Sigmoid colon (tissue), 7 donors: ENCODE data around the gene PTPRD. TPM values are rescaled to one million over a fixed set of nuclear protein-coding genes. Genes with fewer than 3 reads are reported as not detected.

ENCODE experiments used
- DNase-seq: peaks from one replicate; pipeline ENCODE4 v3.0.0-alpha.2; 2019
- H3K27ac ChIP-seq, 4 donors: fragments of 200-600 bp; sonication (generic); one replicate each; pipeline ENCODE4 v1.5.1; 2016 to 2019; ENCODE audit warnings: mild to moderate bottlenecking in 1 of 4
- H3K27me3 ChIP-seq, 3 donors: fragments of 200-600 bp; sonication (generic); one replicate each; pipeline ENCODE4 v1.5.1; 2019; ENCODE audit warnings: mild to moderate bottlenecking in 1 of 3
- H3K36me3 ChIP-seq, 4 donors: fragments of 200-600 bp; sonication (generic); one replicate each; pipeline ENCODE4 v1.5.1; 2016 to 2019
- H3K4me1 ChIP-seq, 4 donors: fragments of 200-600 bp; sonication (generic); one replicate each; pipeline ENCODE4 v1.5.1; 2017 to 2019
- H3K4me3 ChIP-seq, 4 donors: fragments of 200-600 bp; sonication (generic); one replicate each; pipeline ENCODE4 v1.5.1; 2017 to 2019; ENCODE audit warnings: mild to moderate bottlenecking in 2 of 4, moderate library complexity in 1 of 4
- H3K9me3 ChIP-seq, 4 donors: fragments of 200-600 bp in 3 of 4; sonication (generic) in 3 of 4; one replicate each; pipeline versions ENCODE4 v1.5.1 to v1.6.1; 2013 to 2019
- CTCF ChIP-seq, 4 experiments: fragments of 450-650 bp in 3 of 4; fragments of 200-600 bp in 1 of 4; IDR thresholded peaks; one replicate each; pipeline ENCODE4 v1.5.1; 2016 to 2019; ENCODE audit warnings: antibody characterized with exemption in 4 of 4, mild to moderate bottlenecking in 3 of 4, moderate library complexity in 2 of 4
- EP300 ChIP-seq, 4 donors: sonication (generic); formaldehyde crosslinking; IDR thresholded peaks; one replicate each; pipeline ENCODE4 v1.6.1; 2017; ENCODE audit warnings: antibody characterized with exemption in 4 of 4
- POLR2A ChIP-seq, 2 donors: fragments of 450-650 bp; IDR thresholded peaks; one replicate each; pipeline ENCODE4 v1.6.1; 2016; ENCODE audit warnings: antibody characterized with exemption in 2 of 2, mild to moderate bottlenecking in 2 of 2, moderate library complexity in 2 of 2
- POLR2AphosphoS5 ChIP-seq, 4 donors: sonication (generic); formaldehyde crosslinking; IDR thresholded peaks; one replicate each; pipeline ENCODE4 v1.6.1; 2017; ENCODE audit warnings: antibody characterized with exemption in 4 of 4
- WGBS, 2 donors: extraction: QIAGEN DNeasy Blood & Tissue Kit; methylation state at CpG; one replicate each; pipeline ENCODE4 v1.1.7; 2013; 5-methylcytosine and 5-hydroxymethylcytosine counted together
- intact Hi-C: fragments of 100-400 bp; cut with DNase I; formaldehyde crosslinking; loops from one replicate; pipeline ENCODE4 v1.15.1; 2023
- polyA plus RNA-seq, 3 donors: library from polyadenylated mRNA; stranded (reverse); fragments of 200-250 nt; gene quantifications; one replicate each; pipeline ENCODE4 v1.2.3, GENCODE V29; 2013
- small RNA-seq, 3 donors: library from RNA; depleted of rRNA; stranded (forward); fragments of <200 nt; gene quantifications; one replicate each; pipeline ENCODE3, GENCODE V24; 2016
- total RNA-seq, 4 donors: library from RNA; depleted of rRNA; stranded (reverse); fragments of >200 nt; gene quantifications; one replicate each; pipeline ENCODE4 v1.1.0, GENCODE V29; 2016
- donor health status: healthy with polysubstance abuse.
- donor health status: Bipolar disorder and iron deficiency.
- donor health status: healthy.

PTPRD gene
- total and polyA plus RNA-seq, 7 donors: 1.2 to 18.3 (median 6.3) TPM

GRCh38 chr9:8268881-8269280, 2343.9 kb downstream of the PTPRD start:
- Histone ChIP-seq H3K4me1 (peaks cover 0 to 31% (median 22%) of the 10 kb centered on the region in 4 donors), H3K4me3 (no peak overlapping the region), H3K27me3 (no peaks in the 10 kb centered on the region), H3K27ac (no peak overlapping the region), H3K9me3 (no peaks in the 10 kb centered on the region), H3K36me3 (no peaks in the 10 kb centered on the region)
- WGBS, 2 donors: 41 to 51% methylated on average over 1 of the region's 1 CpG
- intact Hi-C loops: no loop called here
- DNase-seq: no peak
- TF ChIP-seq CTCF (IDR thresholded peaks at IDR 0.05) (no peak), POLR2AphosphoS5 (IDR thresholded peaks at IDR 0.05) (no peak), POLR2A (IDR thresholded peaks at IDR 0.05) (no peak), EP300 (IDR thresholded peaks at IDR 0.05) (no peak)

- H3K27ac ChIP-seq: no peak overlapping the region
- 71 to 75% methylated on average over 2 of the region's 2 CpGs for WGBS, 2 donors
- H3K4me1 ChIP-seq: peaks cover 0 to 34% (median 23%) of the 10 kb centered on the region in 4 donors
- H3K36me3 ChIP-seq: no peaks in the 10 kb centered on the region
- no peak for TF ChIP-seq POLR2A (IDR thresholded peaks at IDR 0.05)
- intact Hi-C loops: no loop called here
- H3K9me3 ChIP-seq: no peaks in the 10 kb centered on the region
- H3K27me3 ChIP-seq: no peaks in the 10 kb centered on the region
- H3K4me3 ChIP-seq: no peak overlapping the region
- DNase-seq: no peak
Observed at GRCh38 chr9:8268216-8268878, 2344.5 kb downstream of the PTPRD start.

GRCh38 chr9:8267636-8268035, 2345.2 kb downstream of the PTPRD start:
- no peaks in the 10 kb centered on the region for H3K9me3 ChIP-seq
- no peak for DNase-seq
- H3K4me1 ChIP-seq: peaks cover 0 to 41% (median 26%) of the 10 kb centered on the region in 4 donors
- H3K27me3 ChIP-seq: no peaks in the 10 kb centered on the region
- H3K4me3 ChIP-seq: no peak overlapping the region
- H3K36me3 ChIP-seq: no peaks in the 10 kb centered on the region
- 70 to 76% methylated on average over 2 of the region's 2 CpGs for WGBS, 2 donors
- TF ChIP-seq EP300 (IDR thresholded peaks at IDR 0.05) (no peak), CTCF (IDR thresholded peaks at IDR 0.05) (no peak), POLR2AphosphoS5 (IDR thresholded peaks at IDR 0.05) (peak in 1 of 4 donors; percentile 25)
- intact Hi-C loops: no loop called here
- H3K27ac ChIP-seq: no peak overlapping the region

GRCh38 chr9:8266861-8267260, 2345.9 kb downstream of the PTPRD start:
- 48 to 92% methylated on average over 1 of the region's 1 CpG for WGBS, 2 donors
- intact Hi-C loops: no loop called here
- no peaks in the 10 kb centered on the region for H3K36me3 ChIP-seq

GRCh38 chr9:8265281-8265680, 2347.5 kb downstream of the PTPRD start:
- TF ChIP-seq CTCF (IDR thresholded peaks at IDR 0.05): no peak
- TF ChIP-seq POLR2AphosphoS5 (IDR thresholded peaks at IDR 0.05): no peak
- TF ChIP-seq EP300 (IDR thresholded peaks at IDR 0.05): no peak
- no peak for TF ChIP-seq POLR2A (IDR thresholded peaks at IDR 0.05)
- no peak for DNase-seq
- H3K4me1 ChIP-seq: peaks cover 0 to 46% (median 29%) of the 10 kb centered on the region in 4 donors
- H3K9me3 ChIP-seq: no peaks in the 10 kb centered on the region
- no peaks in the 10 kb centered on the region for H3K36me3 ChIP-seq
- WGBS, 2 donors: 93 to 94% methylated on average over 2 of the region's 2 CpGs
- H3K4me3 ChIP-seq: no peak overlapping the region
- no peaks in the 10 kb centered on the region for H3K27me3 ChIP-seq
- H3K27ac ChIP-seq: no peak overlapping the region
- intact Hi-C loops: no loop called here

More at GRCh38 chr9:8266861-8267260, 2345.9 kb downstream of the PTPRD start:
- H3K27me3 ChIP-seq: no peaks in the 10 kb centered on the region
- no peak overlapping the region for H3K27ac ChIP-seq
- no peaks in the 10 kb centered on the region for H3K9me3 ChIP-seq
- H3K4me1 ChIP-seq: peaks cover 0 to 46% (median 29%) of the 10 kb centered on the region in 4 donors
- H3K4me3 ChIP-seq: no peak overlapping the region
- no peak for DNase-seq
- TF ChIP-seq POLR2A (IDR thresholded peaks at IDR 0.05) (no peak), CTCF (IDR thresholded peaks at IDR 0.05) (no peak), POLR2AphosphoS5 (IDR thresholded peaks at IDR 0.05) (no peak), EP300 (IDR thresholded peaks at IDR 0.05) (no peak)

Small RNA genes within 50 kb of the gene (small RNA-seq; reads per million reads assigned to genes)
- gene AL135790.2 (0 reads per million in 3 donors), gene RNU7-185P (0 reads per million in 3 donors)
